ENCODE results near the gene SUPV3L1. TPM values are rescaled to one million over a fixed set of nuclear protein-coding genes. Genes with fewer than 3 reads are reported as not detected.

SUPV3L1 gene
- total RNA-seq, 1 donor from 2014 or later = 45.0 TPM

DNA sequence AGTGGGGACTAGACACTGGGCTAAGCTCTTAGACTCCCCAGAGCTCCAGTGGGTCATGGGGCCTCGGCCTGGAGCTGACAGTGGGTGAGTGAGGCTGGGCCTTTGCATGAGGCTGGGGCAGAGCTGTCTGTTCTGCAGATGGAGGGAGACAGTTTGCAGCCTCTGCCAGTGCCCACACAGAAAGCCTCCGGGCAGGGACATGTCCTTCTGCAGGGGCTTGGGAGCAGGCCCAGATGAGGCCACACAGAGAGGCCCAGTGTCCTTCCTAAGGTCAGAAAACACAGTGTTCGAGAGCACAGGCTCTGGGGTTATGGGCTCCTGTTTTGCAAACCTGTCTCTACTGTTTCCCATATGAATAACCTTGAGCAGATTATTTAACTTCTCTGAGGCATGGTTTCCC, 73.1 kb downstream of the SUPV3L1 start:
- H3K9me3 Mint-ChIP-seq (ENCODE audit: unreplicated experiment) = peaks cover 2% of the 10 kb centered on the region
- no peak overlapping the region for H3K4me3 Mint-ChIP-seq (ENCODE audit: unreplicated experiment)
- TF ChIP-seq, protein P1, sequence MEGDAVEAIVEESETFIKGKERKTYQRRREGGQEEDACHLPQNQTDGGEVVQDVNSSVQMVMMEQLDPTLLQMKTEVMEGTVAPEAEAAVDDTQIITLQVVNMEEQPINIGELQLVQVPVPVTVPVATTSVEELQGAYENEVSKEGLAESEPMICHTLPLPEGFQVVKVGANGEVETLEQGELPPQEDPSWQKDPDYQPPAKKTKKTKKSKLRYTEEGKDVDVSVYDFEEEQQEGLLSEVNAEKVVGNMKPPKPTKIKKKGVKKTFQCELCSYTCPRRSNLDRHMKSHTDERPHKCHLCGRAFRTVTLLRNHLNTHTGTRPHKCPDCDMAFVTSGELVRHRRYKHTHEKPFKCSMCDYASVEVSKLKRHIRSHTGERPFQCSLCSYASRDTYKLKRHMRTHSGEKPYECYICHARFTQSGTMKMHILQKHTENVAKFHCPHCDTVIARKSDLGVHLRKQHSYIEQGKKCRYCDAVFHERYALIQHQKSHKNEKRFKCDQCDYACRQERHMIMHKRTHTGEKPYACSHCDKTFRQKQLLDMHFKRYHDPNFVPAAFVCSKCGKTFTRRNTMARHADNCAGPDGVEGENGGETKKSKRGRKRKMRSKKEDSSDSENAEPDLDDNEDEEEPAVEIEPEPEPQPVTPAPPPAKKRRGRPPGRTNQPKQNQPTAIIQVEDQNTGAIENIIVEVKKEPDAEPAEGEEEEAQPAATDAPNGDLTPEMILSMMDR (IDR thresholded peaks at IDR 0.05; ENCODE audit: partially characterized antibody, unreplicated experiment) = no peak
- no peaks in the 10 kb centered on the region for H3K36me3 Mint-ChIP-seq (ENCODE audit: unreplicated experiment)
- DNase-seq = no peak
- no peaks in the 10 kb centered on the region for H3K4me1 Mint-ChIP-seq (ENCODE audit: low read depth, unreplicated experiment)
- H3K27me3 Mint-ChIP-seq (ENCODE audit: unreplicated experiment) = peaks cover 9% of the 10 kb centered on the region
- no peak overlapping the region for H3K27ac Mint-ChIP-seq (ENCODE audit: unreplicated experiment)

DNA sequence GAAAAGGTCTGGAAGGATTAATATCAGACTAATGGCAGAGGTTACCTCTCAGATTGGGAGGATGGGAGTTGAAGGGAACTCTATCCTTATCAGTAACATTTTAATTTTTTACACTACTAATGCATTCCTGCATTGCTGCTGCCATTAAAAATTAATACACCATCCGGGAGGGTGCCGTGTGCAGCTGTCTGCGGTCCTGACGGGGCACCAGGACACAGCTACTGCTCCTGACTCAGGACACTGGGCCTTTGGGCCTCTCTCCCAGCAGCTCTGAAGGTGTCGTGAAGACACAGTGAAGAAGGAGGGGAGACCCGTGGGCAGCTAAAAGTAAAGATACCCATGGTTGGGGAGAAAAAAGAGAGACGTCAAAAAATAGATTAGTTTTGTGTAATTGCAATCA, 74.8 kb downstream of the SUPV3L1 start:
- no peak for DNase-seq
- no peak overlapping the region for H3K27ac Mint-ChIP-seq (ENCODE audit: unreplicated experiment)
- H3K36me3 Mint-ChIP-seq (ENCODE audit: unreplicated experiment) = no peaks in the 10 kb centered on the region
- no peaks in the 10 kb centered on the region for H3K9me3 Mint-ChIP-seq (ENCODE audit: unreplicated experiment)
- peaks cover 9% of the 10 kb centered on the region for H3K27me3 Mint-ChIP-seq (ENCODE audit: unreplicated experiment)
- H3K4me3 Mint-ChIP-seq (ENCODE audit: unreplicated experiment) = no peak overlapping the region
- H3K4me1 Mint-ChIP-seq (ENCODE audit: low read depth, unreplicated experiment) = no peaks in the 10 kb centered on the region
- TF ChIP-seq, protein P1 (IDR thresholded peaks at IDR 0.05; ENCODE audit: partially characterized antibody, unreplicated experiment) = no peak

Other genes starting within 250 kb of the SUPV3L1 start
- 39.9 TPM for gene DDX21, start 224.1 kb upstream of the SUPV3L1 start, total RNA-seq (ENCODE audit: unreplicated experiment)
- gene KIFBP, start 191.4 kb upstream of the SUPV3L1 start, total RNA-seq (ENCODE audit: unreplicated experiment) = 45.3 TPM
- not detected for gene SRGN, start 92.1 kb upstream of the SUPV3L1 start, total RNA-seq (ENCODE audit: unreplicated experiment)
- gene VPS26A, start 56.1 kb upstream of the SUPV3L1 start, total RNA-seq (ENCODE audit: unreplicated experiment) = 55.8 TPM
- not detected for gene HKDC1, start 40.1 kb downstream of the SUPV3L1 start, total RNA-seq (ENCODE audit: unreplicated experiment)
- gene HK1, start 98.3 kb downstream of the SUPV3L1 start, total RNA-seq (ENCODE audit: unreplicated experiment) = 240 TPM
- gene TACR2, start 236.7 kb downstream of the SUPV3L1 start, total RNA-seq (ENCODE audit: unreplicated experiment) = not detected